HepG2 (cell line): Measurements from ENCODE around the gene SLU7. TPM values are rescaled to one million over a fixed set of nuclear protein-coding genes. Genes with fewer than 3 reads are reported as not detected.

Experiments
- ARNT ChIP-seq: fragments of 450-650 bp; IDR thresholded peaks from 2 replicates; pipeline ENCODE4 v1.6.1; 2017
- CBX5 ChIP-seq: sonication (generic); formaldehyde crosslinking; IDR thresholded peaks from 2 replicates; pipeline ENCODE4 v1.4.0; 2020; ENCODE audit warnings: missing genetic modification reagents, borderline replicate concordance
- EP300 ChIP-seq, 3 experiments: sonication (generic) in 1 of 3; formaldehyde crosslinking in 1 of 3; IDR thresholded peaks; 2 replicates each; pipeline versions ENCODE4 v1.5.1 to v1.6.1; 2011 to 2020; ENCODE audit warnings: low read depth in 2 of 3, low read length in 2 of 3, borderline replicate concordance in 1 of 3, improper control_type of control experiment in 1 of 3, mild to moderate bottlenecking in 1 of 3, missing genetic modification reagents in 1 of 3, moderate library complexity in 1 of 3
- GTF2F1 ChIP-seq: fragments of 150-350 bp; IDR thresholded peaks from 2 replicates; pipeline ENCODE4 v1.6.1; 2014; ENCODE audit warnings: low read length
- HHEX ChIP-seq: IDR thresholded peaks from 2 replicates; pipeline ENCODE4 v1.6.1; 2016; ENCODE audit warnings: control low read depth
- HNF1A ChIP-seq, 2 experiments: sonication (generic) in 1 of 2; formaldehyde crosslinking in 1 of 2; IDR thresholded peaks; 2 replicates each; pipeline versions ENCODE4 v1.4.0 to v1.6.1; 2016 to 2020; ENCODE audit warnings: borderline replicate concordance in 1 of 2, low read depth in 1 of 2, mild to moderate bottlenecking in 1 of 2, missing genetic modification reagents in 1 of 2
- KAT2B ChIP-seq: fragments of 150-350 bp; IDR thresholded peaks from 2 replicates; pipeline ENCODE4 v1.6.1; 2014; ENCODE audit warnings: low read depth, low read length, borderline replicate concordance
- KLF12 ChIP-seq: sonication (generic); formaldehyde crosslinking; IDR thresholded peaks from 2 replicates; pipeline ENCODE4 v1.4.0; 2020; ENCODE audit warnings: missing genetic modification reagents, borderline replicate concordance
- MTA1 ChIP-seq: sonication (generic); formaldehyde crosslinking; IDR thresholded peaks from 2 replicates; pipeline ENCODE4 v1.4.0; 2020; ENCODE audit warnings: missing genetic modification reagents, mild to moderate bottlenecking, borderline replicate concordance
- RBM22 ChIP-seq: fragments of 200-400 bp; formaldehyde crosslinking; optimal IDR thresholded peaks from 2 replicates; pipeline ENCODE3; 2017; ENCODE audit warnings: mild to moderate bottlenecking, low read length, moderate library complexity
- ZFP82 ChIP-seq: sonication (generic); formaldehyde crosslinking; IDR thresholded peaks from 2 replicates; pipeline ENCODE4 v1.5.1; 2020; ENCODE audit warnings: mild to moderate bottlenecking, missing genetic modification reagents, borderline replicate concordance
- ZNF335 ChIP-seq: sonication (generic); formaldehyde crosslinking; IDR thresholded peaks from 2 replicates; pipeline ENCODE4 v1.4.0; 2020; ENCODE audit warnings: missing genetic modification reagents
- ZNF33A ChIP-seq: sonication (generic); formaldehyde crosslinking; IDR thresholded peaks from 2 replicates; pipeline ENCODE4 v1.5.1; 2020; ENCODE audit warnings: missing genetic modification reagents, mild to moderate bottlenecking, moderate library complexity, borderline replicate concordance
- ZNF556 ChIP-seq: sonication (generic); formaldehyde crosslinking; IDR thresholded peaks from 2 replicates; pipeline ENCODE4 v1.4.0; 2020; ENCODE audit warnings: mild to moderate bottlenecking, missing genetic modification reagents, borderline replicate concordance
- ZNF709 ChIP-seq: sonication (generic); formaldehyde crosslinking; IDR thresholded peaks from 2 replicates; pipeline ENCODE4 v1.5.0; 2020; ENCODE audit warnings: mild to moderate bottlenecking, missing genetic modification reagents
- ZNF772 ChIP-seq: sonication (generic); formaldehyde crosslinking; IDR thresholded peaks from 2 replicates; pipeline ENCODE4 v1.5.0; 2020; ENCODE audit warnings: mild to moderate bottlenecking, missing genetic modification reagents
- polyA plus RNA-seq, 8 experiments: library from polyadenylated mRNA; depleted of rRNA in 3 of 8; stranded (reverse) in 7 of 8; unstranded in 1 of 8; fragments of >200 nt; fragmentation: Illumina TruSeq in 4 of 8; extraction: Trizol in 4 of 8; gene quantifications; 2 replicates each; pipeline versions ENCODE4 v1.2.1 to v1.2.3, GENCODE V29; 2011 to 2016; ENCODE audit warnings: low read depth in 4 of 8, missing spikeins in 1 of 8, mixed read lengths in 1 of 8; ENCODE audit not compliant: insufficient read depth in 1 of 8
- total RNA-seq, 5 experiments: library from RNA; depleted of rRNA; stranded (reverse); fragments of >200 nt; fragmentation: Illumina TruSeq; extraction: Trizol; gene quantifications; 2 replicates each; pipeline ENCODE4 v1.2.3, GENCODE V29; 2016; ENCODE audit warnings: low read depth in 1 of 5
- TF ChIP-seq, protein P1 (sequence below): sonication (generic); formaldehyde crosslinking; IDR thresholded peaks from 2 replicates; pipeline ENCODE4 v1.4.0; 2020; ENCODE audit warnings: mild to moderate bottlenecking, low read depth, missing genetic modification reagents
- TF ChIP-seq, protein P2 (sequence below): sonication (generic); formaldehyde crosslinking; IDR thresholded peaks from 2 replicates; pipeline ENCODE4 v1.9.0; 2021; ENCODE audit warnings: missing genetic modification reagents, borderline replicate concordance

SLU7 gene
- total and polyA plus RNA-seq, 2 of the 13 experiments (the other 11 are each of a cell fraction or from before 2014, with no cell fraction given), result 24.0 to 39.2 TPM

DNA sequence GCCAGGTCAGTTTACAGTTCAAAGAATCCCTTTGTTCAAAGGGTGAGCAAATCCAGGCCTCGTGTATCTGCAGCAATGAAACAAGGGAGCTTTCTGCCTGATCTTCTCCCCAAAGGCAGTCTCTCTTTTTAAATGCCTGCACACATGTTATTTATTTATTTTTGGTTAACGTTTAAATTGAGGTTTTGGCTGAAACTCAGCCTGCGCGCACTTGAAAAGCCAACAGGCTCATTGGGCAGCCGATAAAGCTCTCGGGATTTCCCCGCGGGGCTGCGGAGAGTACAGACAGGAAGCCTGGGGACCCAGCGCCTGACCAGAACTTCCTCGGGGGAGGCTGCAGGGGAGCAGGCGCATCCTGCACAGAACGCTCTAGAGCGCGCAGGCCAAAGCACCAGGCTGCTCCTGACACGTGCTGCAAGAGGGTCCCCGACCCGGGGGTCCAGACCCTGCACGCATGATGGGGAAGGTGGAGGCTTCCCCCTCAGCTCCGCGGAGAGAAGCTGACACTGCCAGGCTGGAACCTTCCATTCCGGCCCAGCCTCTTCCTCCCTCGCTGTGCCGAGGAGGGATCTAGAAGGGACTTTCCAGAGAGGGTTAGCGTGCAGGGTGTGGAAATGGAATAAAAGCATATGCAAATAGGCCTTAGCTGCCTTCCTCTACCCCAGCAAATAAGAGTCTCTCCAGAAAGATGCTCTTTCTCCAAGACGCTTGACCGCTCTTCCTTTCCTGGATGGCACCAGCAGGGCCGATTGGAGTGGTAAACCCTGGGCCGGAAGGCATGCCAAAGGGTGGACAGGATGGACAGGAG is 48.9 kb upstream of the SLU7 start (continued):
- TF ChIP-seq, protein P1, sequence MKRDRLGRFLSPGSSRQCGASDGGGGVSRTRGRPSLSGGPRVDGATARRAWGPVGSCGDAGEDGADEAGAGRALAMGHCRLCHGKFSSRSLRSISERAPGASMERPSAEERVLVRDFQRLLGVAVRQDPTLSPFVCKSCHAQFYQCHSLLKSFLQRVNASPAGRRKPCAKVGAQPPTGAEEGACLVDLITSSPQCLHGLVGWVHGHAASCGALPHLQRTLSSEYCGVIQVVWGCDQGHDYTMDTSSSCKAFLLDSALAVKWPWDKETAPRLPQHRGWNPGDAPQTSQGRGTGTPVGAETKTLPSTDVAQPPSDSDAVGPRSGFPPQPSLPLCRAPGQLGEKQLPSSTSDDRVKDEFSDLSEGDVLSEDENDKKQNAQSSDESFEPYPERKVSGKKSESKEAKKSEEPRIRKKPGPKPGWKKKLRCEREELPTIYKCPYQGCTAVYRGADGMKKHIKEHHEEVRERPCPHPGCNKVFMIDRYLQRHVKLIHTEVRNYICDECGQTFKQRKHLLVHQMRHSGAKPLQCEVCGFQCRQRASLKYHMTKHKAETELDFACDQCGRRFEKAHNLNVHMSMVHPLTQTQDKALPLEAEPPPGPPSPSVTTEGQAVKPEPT (CRISPR knock-in tag), result peak; percentile 32; the same call in 1 of the 2 replicates
- TF ChIP-seq EP300 (IDR thresholded peaks at IDR 0.05; ENCODE audit: low read depth in 2 of 2, low read length in 2 of 2) (peak in 1 of 2 experiments; percentile 78; a peak in 2 of 4 replicates), EP300 (CRISPR knock-in tag; IDR thresholded peaks at IDR 0.05; ENCODE audit: borderline replicate concordance) (peak; percentile 73; the same call in 1 of the 2 replicates), RBM22 (no peak), ZNF772 (CRISPR knock-in tag) (no peak; the same call in 1 of the 2 replicates), CBX5 (CRISPR knock-in tag) (peak; percentile 48; the same call in 1 of the 2 replicates), ZFP82 (CRISPR knock-in tag) (peak; percentile 93; the same call in 1 of the 2 replicates), GTF2F1 (no peak), ZNF33A (CRISPR knock-in tag) (no peak), ZNF556 (CRISPR knock-in tag) (peak; percentile 23; the same call in 1 of the 2 replicates), ZNF709 (CRISPR knock-in tag) (0 out of 2 replicates have a peak, but pooled peaks have one; percentile 41), HNF1A (IDR thresholded peaks at IDR 0.05; ENCODE audit: low read depth) (peak; percentile 93), HNF1A (CRISPR knock-in tag; IDR thresholded peaks at IDR 0.05; ENCODE audit: borderline replicate concordance) (peak; percentile 98), ARNT (no peak), KAT2B (no peak), ZNF335 (CRISPR knock-in tag) (peak; percentile 59; the same call in 1 of the 2 replicates), MTA1 (CRISPR knock-in tag) (0 out of 2 replicates have a peak, but pooled peaks have one; percentile 75), HHEX (CRISPR knock-in tag) (peak; percentile 8; the same call in 1 of the 2 replicates), KLF12 (CRISPR knock-in tag) (no peak)
- TF ChIP-seq, protein P2, sequence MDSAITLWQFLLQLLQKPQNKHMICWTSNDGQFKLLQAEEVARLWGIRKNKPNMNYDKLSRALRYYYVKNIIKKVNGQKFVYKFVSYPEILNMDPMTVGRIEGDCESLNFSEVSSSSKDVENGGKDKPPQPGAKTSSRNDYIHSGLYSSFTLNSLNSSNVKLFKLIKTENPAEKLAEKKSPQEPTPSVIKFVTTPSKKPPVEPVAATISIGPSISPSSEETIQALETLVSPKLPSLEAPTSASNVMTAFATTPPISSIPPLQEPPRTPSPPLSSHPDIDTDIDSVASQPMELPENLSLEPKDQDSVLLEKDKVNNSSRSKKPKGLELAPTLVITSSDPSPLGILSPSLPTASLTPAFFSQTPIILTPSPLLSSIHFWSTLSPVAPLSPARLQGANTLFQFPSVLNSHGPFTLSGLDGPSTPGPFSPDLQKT (CRISPR knock-in tag), result no peak
